ENCODE measurements around the gene RAB39A.

GRCh38 chr11:107970049-107970448 is 41.8 kb downstream of the RAB39A start:
- TF ChIP-seq POLR2A (IDR thresholded peaks at IDR 0.05; ENCODE audit: low read length) (no peak), GATA1 (IDR thresholded peaks at IDR 0.05; ENCODE audit: low read depth, low read length) (no peak)

Measured in erythroblast (primary cell).